Suprapubic skin (tissue), 4 donors: Measurements from ENCODE around the gene GXYLT2. TPM values are rescaled to one million over a fixed set of nuclear protein-coding genes. Genes with fewer than 3 reads are reported as not detected.

Experiments
- DNase-seq, 2 donors: peaks; one replicate each; pipeline ENCODE4 v3.0.0-alpha.2; 2019; ENCODE audit warnings: low spot score in 2 of 2
- H3K27ac ChIP-seq: fragments of 200-600 bp; sonication (generic); one replicate; pipeline ENCODE4 v1.5.1; 2019
- H3K27me3 ChIP-seq: fragments of 200-600 bp; sonication (generic); one replicate; pipeline ENCODE4 v1.5.1; 2019
- H3K36me3 ChIP-seq: fragments of 200-600 bp; sonication (generic); one replicate; pipeline ENCODE4 v1.5.1; 2019
- H3K4me1 ChIP-seq: fragments of 200-600 bp; sonication (generic); one replicate; pipeline ENCODE4 v1.5.1; 2019
- H3K4me3 ChIP-seq: fragments of 200-600 bp; sonication (generic); one replicate; pipeline ENCODE4 v1.5.1; 2019; ENCODE audit warnings: mild to moderate bottlenecking
- H3K9me3 ChIP-seq: fragments of 200-600 bp; sonication (generic); one replicate; pipeline ENCODE4 v1.5.1; 2019
- CTCF ChIP-seq, 2 donors: fragments of 200-600 bp in 1 of 2; fragments of 450-650 bp in 1 of 2; sonication (generic) in 1 of 2; IDR thresholded peaks; one replicate each; pipeline ENCODE4 v1.5.1; 2016 to 2019; ENCODE audit warnings: antibody characterized with exemption in 2 of 2, mild to moderate bottlenecking in 1 of 2, moderate library complexity in 1 of 2
- EP300 ChIP-seq: sonication (generic); formaldehyde crosslinking; IDR thresholded peaks from one replicate; pipeline ENCODE4 v1.6.1; 2017; ENCODE audit warnings: antibody characterized with exemption
- POLR2A ChIP-seq, 2 donors: fragments of 450-650 bp; IDR thresholded peaks; one replicate each; pipeline ENCODE4 v1.6.1; 2017; ENCODE audit warnings: antibody characterized with exemption in 2 of 2, mild to moderate bottlenecking in 2 of 2, moderate library complexity in 2 of 2
- POLR2AphosphoS5 ChIP-seq, 3 donors: sonication (generic); formaldehyde crosslinking; IDR thresholded peaks; one replicate each; pipeline ENCODE4 v1.6.1; 2017; ENCODE audit warnings: antibody characterized with exemption in 3 of 3
- WGBS: methylation state at CpG from one replicate; pipeline ENCODE4 v1.1.5; 2018; 5-methylcytosine and 5-hydroxymethylcytosine counted together
- total RNA-seq, 4 donors: library from RNA; depleted of rRNA; stranded (reverse); fragments of >200 nt; gene quantifications; one replicate each; pipeline ENCODE4 v1.1.0, GENCODE V29; 2016

GXYLT2 gene
- total RNA-seq, 4 donors from 2014 or later, result 0.72 to 18.6 (median 2.1) TPM

- Histone ChIP-seq H3K9me3 (no peaks in the 10 kb centered on the region), H3K27ac (no peak overlapping the region), H3K4me3 (no peak overlapping the region), H3K36me3 (no peaks in the 10 kb centered on the region), H3K27me3 (no peaks in the 10 kb centered on the region), H3K4me1 (no peaks in the 10 kb centered on the region)
- no peak for TF ChIP-seq POLR2A (IDR thresholded peaks at IDR 0.05)
- no peak for TF ChIP-seq EP300
- TF ChIP-seq POLR2AphosphoS5 (IDR thresholded peaks at IDR 0.05), result no peak
- no peak for TF ChIP-seq CTCF (IDR thresholded peaks at IDR 0.05)
- no peak for DNase-seq
- WGBS, result 81% methylated on average over 5 of the region's 5 CpGs
Observed at GRCh38 chr3:72977060-72977808, 89.4 kb downstream of the GXYLT2 start.

GRCh38 chr3:72982609-72983366, 94.9 kb downstream of the GXYLT2 start:
- TF ChIP-seq POLR2AphosphoS5 (IDR thresholded peaks at IDR 0.05), result no peak
- no peak for TF ChIP-seq POLR2A (IDR thresholded peaks at IDR 0.05)
- no peak for TF ChIP-seq EP300
- no peak for TF ChIP-seq CTCF (IDR thresholded peaks at IDR 0.05)
- WGBS, result 81% methylated on average over 3 of the region's 3 CpGs
- Histone ChIP-seq H3K27me3 (no peaks in the 10 kb centered on the region), H3K9me3 (peaks cover 11% of the 10 kb centered on the region), H3K27ac (no peak overlapping the region), H3K4me3 (no peak overlapping the region), H3K4me1 (no peaks in the 10 kb centered on the region), H3K36me3 (no peaks in the 10 kb centered on the region)
- no peak for DNase-seq

- DNase-seq, result no peak
- 89% methylated on average over 1 of the region's 1 CpG for WGBS
- TF ChIP-seq POLR2AphosphoS5 (IDR thresholded peaks at IDR 0.05) (no peak), POLR2A (IDR thresholded peaks at IDR 0.05) (no peak), EP300 (no peak), CTCF (IDR thresholded peaks at IDR 0.05) (no peak)
- H3K4me1 ChIP-seq, result no peaks in the 10 kb centered on the region
- no peak overlapping the region for H3K4me3 ChIP-seq
- peaks cover 11% of the 10 kb centered on the region for H3K9me3 ChIP-seq
- H3K27ac ChIP-seq, result no peak overlapping the region
- no peaks in the 10 kb centered on the region for H3K36me3 ChIP-seq
- no peaks in the 10 kb centered on the region for H3K27me3 ChIP-seq
Observed at GRCh38 chr3:72985576-72985975, 97.7 kb downstream of the GXYLT2 start.

GRCh38 chr3:72990701-72991395, 103.0 kb downstream of the GXYLT2 start:
- WGBS, result 79% methylated on average over 5 of the region's 5 CpGs
- Histone ChIP-seq H3K27ac (no peak overlapping the region), H3K27me3 (no peaks in the 10 kb centered on the region), H3K9me3 (peaks cover under 1% of the 10 kb centered on the region), H3K4me3 (no peak overlapping the region), H3K36me3 (no peaks in the 10 kb centered on the region), H3K4me1 (no peaks in the 10 kb centered on the region)
- DNase-seq, result no peak
- TF ChIP-seq POLR2AphosphoS5 (IDR thresholded peaks at IDR 0.05), result no peak
- no peak for TF ChIP-seq POLR2A (IDR thresholded peaks at IDR 0.05)
- TF ChIP-seq EP300, result no peak
- TF ChIP-seq CTCF (IDR thresholded peaks at IDR 0.05), result no peak

- no peaks in the 10 kb centered on the region for H3K27me3 ChIP-seq
- TF ChIP-seq EP300 (no peak), POLR2A (IDR thresholded peaks at IDR 0.05) (no peak), POLR2AphosphoS5 (IDR thresholded peaks at IDR 0.05) (no peak)
- no peaks in the 10 kb centered on the region for H3K36me3 ChIP-seq
- 80% methylated on average over 2 of the region's 2 CpGs for WGBS
- H3K9me3 ChIP-seq, result no peaks in the 10 kb centered on the region
- no peak overlapping the region for H3K4me3 ChIP-seq
- H3K27ac ChIP-seq, result no peak overlapping the region
- DNase-seq, result no peak
- peaks cover 5% of the 10 kb centered on the region for H3K4me1 ChIP-seq
Observed at GRCh38 chr3:72991522-72991921, 103.7 kb downstream of the GXYLT2 start.
